Large intestine (tissue), 3 donors: ENCODE measurements around the gene AARS2. TPM values are rescaled to one million over a fixed set of nuclear protein-coding genes. Genes with fewer than 3 reads are reported as not detected.

Experiments
- DNase-seq, 2 donors: peaks; one replicate each; pipeline versions ENCODE4 v3.0.0 to v3.0.0-alpha.2; 2013
- H3K27ac ChIP-seq: one replicate; pipeline ENCODE4 v1.5.1; 2013; ENCODE audit warnings: low read length
- H3K27me3 ChIP-seq: 2 replicates; pipeline ENCODE4 v1.6.1; 2013; ENCODE audit warnings: low read length; ENCODE audit not compliant: control insufficient read depth, insufficient read depth
- H3K36me3 ChIP-seq: 2 replicates; pipeline ENCODE4 v1.6.1; 2013; ENCODE audit warnings: low read length; ENCODE audit not compliant: control insufficient read depth, insufficient read depth
- H3K4me1 ChIP-seq: one replicate; pipeline ENCODE4 v1.6.1; 2013; ENCODE audit warnings: low read length; ENCODE audit not compliant: control insufficient read depth, insufficient read depth
- H3K4me3 ChIP-seq: one replicate; pipeline ENCODE4 v1.5.1; 2013; ENCODE audit warnings: low read length
- H3K9me3 ChIP-seq: one replicate; pipeline ENCODE4 v1.6.1; 2013; ENCODE audit warnings: mild to moderate bottlenecking, low read depth, low read length, moderate library complexity; ENCODE audit not compliant: control insufficient read depth
- WGBS: methylation state at CpG from one replicate; pipeline ENCODE4 v1.1.5; 2013; ENCODE audit warnings: low lambda C conversion rate; ENCODE audit not compliant: insufficient coverage; 5-methylcytosine and 5-hydroxymethylcytosine counted together
- polyA plus RNA-seq: library from polyadenylated mRNA; unstranded; fragments of 120-200 nt; gene quantifications from one replicate; pipeline ENCODE4 v1.2.1, GENCODE V29; 2013

Gene AARS2
- polyA plus RNA-seq, 1 donor: 14.3 TPM

DNA sequence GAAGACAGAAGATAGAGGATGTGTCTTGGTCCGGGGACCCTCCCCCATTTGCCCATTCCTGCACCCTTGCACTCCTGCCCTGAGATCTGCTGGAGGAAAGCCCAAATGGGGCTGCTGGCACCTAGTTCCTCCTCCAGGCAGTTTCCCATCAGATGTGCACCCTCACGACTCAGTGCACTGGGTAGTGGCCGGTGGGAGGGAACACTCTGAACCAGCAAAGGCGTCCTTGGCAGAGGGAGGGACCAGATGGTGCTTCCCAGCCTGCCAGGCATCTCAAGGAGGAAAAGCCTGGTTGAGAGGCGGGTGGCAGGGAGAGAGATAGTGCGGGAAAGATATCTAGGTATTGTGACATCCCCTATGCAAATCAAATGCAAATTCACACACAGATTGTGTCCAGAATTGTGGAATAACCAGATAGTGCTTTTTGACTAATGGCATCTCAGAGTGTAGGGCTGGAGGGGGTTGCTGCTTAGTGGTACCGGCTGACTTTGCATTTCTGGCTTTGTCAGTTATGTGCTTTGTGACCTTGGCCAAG, 23.4 kb downstream of the AARS2 start:
- no peak for DNase-seq
- H3K27me3 ChIP-seq: peaks cover 54% of the 10 kb centered on the region
- no CpG with 5 or more reads among the region's 7 CpGs for WGBS
- H3K9me3 ChIP-seq: no peaks in the 10 kb centered on the region
- no peaks in the 10 kb centered on the region for H3K36me3 ChIP-seq
- H3K27ac ChIP-seq: no peak overlapping the region
- H3K4me1 ChIP-seq: no peaks in the 10 kb centered on the region
- no peak overlapping the region for H3K4me3 ChIP-seq

- no peak for DNase-seq
- Histone ChIP-seq H3K27me3 (peaks cover 53% of the 10 kb centered on the region), H3K36me3 (no peaks in the 10 kb centered on the region), H3K9me3 (no peaks in the 10 kb centered on the region), H3K4me1 (no peaks in the 10 kb centered on the region), H3K4me3 (no peak overlapping the region), H3K27ac (no peak overlapping the region)
- no CpG with 5 or more reads among the region's 2 CpGs for WGBS
Observed at GRCh38 chr6:44286747-44287146, 26.4 kb downstream of the AARS2 start.

- Histone ChIP-seq H3K27ac (no peak overlapping the region), H3K36me3 (no peaks in the 10 kb centered on the region), H3K9me3 (no peaks in the 10 kb centered on the region), H3K4me1 (no peaks in the 10 kb centered on the region), H3K27me3 (peaks cover 49% of the 10 kb centered on the region), H3K4me3 (no peak overlapping the region)
- WGBS: no CpG with 5 or more reads among the region's 12 CpGs
- DNase-seq: no peak
Observed at GRCh38 chr6:44286285-44286565, 26.9 kb downstream of the AARS2 start.

DNA sequence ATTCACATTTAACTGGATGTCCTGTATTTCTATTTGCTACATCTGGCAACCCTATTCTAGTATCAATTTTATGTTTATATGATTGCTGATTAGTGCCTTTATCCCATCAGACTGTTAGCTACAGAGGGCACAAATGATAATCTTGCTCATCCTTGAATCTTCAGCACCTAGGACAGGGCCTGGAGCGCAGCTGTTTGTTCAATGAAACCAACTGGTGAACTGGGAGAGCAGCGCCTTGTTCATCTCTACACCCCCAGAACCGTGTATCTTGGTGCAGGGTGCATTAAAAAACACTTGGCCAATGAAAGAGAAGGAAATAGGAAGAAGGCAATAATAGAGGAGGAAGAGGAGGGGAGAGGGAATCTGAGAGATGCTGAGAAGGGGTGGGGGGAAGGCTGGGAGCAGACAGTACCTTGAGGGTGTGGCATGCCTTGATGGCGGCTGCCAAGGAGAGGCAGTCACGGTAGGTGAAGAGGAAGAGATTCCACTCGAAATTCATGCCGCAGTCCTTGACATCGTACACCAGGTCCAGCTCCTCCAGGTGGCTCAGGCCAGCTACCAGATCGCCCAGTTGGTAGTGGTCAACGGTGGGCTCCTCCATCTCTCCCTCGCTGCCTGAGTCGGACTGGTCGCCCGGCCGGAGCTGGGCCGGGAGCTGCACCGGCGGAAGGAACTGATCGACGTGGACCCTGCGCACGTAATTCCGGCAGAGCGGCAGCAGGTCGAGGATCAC, 27.4 kb downstream of the AARS2 start:
- Histone ChIP-seq H3K4me3 (no peak overlapping the region), H3K27ac (no peak overlapping the region), H3K36me3 (no peaks in the 10 kb centered on the region), H3K9me3 (no peaks in the 10 kb centered on the region), H3K4me1 (no peaks in the 10 kb centered on the region), H3K27me3 (peaks cover 50% of the 10 kb centered on the region)
- DNase-seq: no peak
- WGBS: 0% methylated on average over 1 of the region's 25 CpGs

DNA sequence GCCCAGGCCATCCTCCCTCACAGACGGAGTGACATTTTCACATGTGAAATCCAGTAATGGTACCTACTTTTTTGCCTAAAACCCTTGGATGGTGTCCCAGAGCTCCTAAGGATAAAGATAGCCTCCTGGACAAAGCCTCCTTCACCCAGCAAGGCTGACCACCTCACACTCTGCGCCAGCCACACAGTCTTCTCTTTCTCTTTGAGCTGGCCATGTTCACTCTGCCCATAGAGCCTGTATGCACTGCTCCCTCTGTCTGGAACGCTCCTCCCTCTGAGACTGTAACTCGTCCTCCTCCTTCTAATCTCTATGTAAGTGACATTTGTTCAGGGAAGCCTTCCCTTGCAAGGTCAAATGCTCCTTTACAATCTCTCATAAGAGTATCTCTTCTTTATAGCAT, 28.3 kb downstream of the AARS2 start:
- H3K36me3 ChIP-seq: no peaks in the 10 kb centered on the region
- no CpG with 5 or more reads among the region's 4 CpGs for WGBS
- H3K27me3 ChIP-seq: peaks cover 46% of the 10 kb centered on the region

GRCh38 chr6:44284121-44284520, 29.0 kb downstream of the AARS2 start:
- no peaks in the 10 kb centered on the region for H3K9me3 ChIP-seq
- 83% methylated on average over 1 of the region's 2 CpGs for WGBS
- no peak overlapping the region for H3K27ac ChIP-seq
- no peaks in the 10 kb centered on the region for H3K4me1 ChIP-seq
- no peaks in the 10 kb centered on the region for H3K36me3 ChIP-seq
- H3K4me3 ChIP-seq: no peak overlapping the region
- DNase-seq: no peak
- H3K27me3 ChIP-seq: peaks cover 47% of the 10 kb centered on the region

More for the DNA sequence above, 28.3 kb downstream of the AARS2 start:
- no peak for DNase-seq
- Histone ChIP-seq H3K27ac (no peak overlapping the region), H3K4me1 (no peaks in the 10 kb centered on the region), H3K4me3 (no peak overlapping the region), H3K9me3 (no peaks in the 10 kb centered on the region)

- Histone ChIP-seq H3K4me1 (peaks cover 5% of the 10 kb centered on the region), H3K4me3 (no peak overlapping the region), H3K9me3 (peaks cover 9% of the 10 kb centered on the region), H3K27ac (no peak overlapping the region), H3K27me3 (peaks cover 77% of the 10 kb centered on the region), H3K36me3 (no peaks in the 10 kb centered on the region)
- WGBS: no CpG with 5 or more reads among the region's 9 CpGs
- DNase-seq: no peak
Observed at GRCh38 chr6:44278774-44279697, 34.1 kb downstream of the AARS2 start.

- Histone ChIP-seq H3K27ac (no peak overlapping the region), H3K4me1 (peaks cover 5% of the 10 kb centered on the region), H3K27me3 (peaks cover 80% of the 10 kb centered on the region), H3K36me3 (no peaks in the 10 kb centered on the region), H3K9me3 (peaks cover 9% of the 10 kb centered on the region), H3K4me3 (no peak overlapping the region)
- DNase-seq: no peak
- no CpG with 5 or more reads among the region's 3 CpGs for WGBS
Observed at GRCh38 chr6:44278315-44278714, 34.8 kb downstream of the AARS2 start.

DNA sequence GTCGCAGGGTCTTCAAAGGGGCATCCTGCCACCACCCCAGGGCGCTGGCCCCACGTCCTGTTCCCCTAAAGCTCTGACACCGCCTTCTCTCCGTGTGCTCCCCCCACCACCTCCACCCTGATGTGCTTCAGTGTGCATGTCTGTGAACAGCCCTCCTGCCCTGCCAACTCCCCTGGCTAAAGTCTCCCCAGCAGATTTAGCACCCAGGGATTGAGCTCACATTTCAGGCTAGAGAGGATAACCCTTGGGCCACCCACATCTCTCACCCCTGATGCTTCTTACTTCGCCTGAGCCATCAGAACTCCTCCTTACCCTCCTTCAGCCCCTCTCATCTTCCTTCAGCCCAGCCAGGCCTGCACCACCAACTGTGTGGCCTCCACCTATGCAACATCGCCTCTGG, 35.4 kb downstream of the AARS2 start:
- Histone ChIP-seq H3K4me1 (peaks cover 5% of the 10 kb centered on the region), H3K27me3 (peaks cover 83% of the 10 kb centered on the region), H3K36me3 (no peaks in the 10 kb centered on the region), H3K4me3 (no peak overlapping the region), H3K27ac (no peak overlapping the region), H3K9me3 (peaks cover 9% of the 10 kb centered on the region)
- no CpG with 5 or more reads among the region's 7 CpGs for WGBS
- no peak for DNase-seq

DNA sequence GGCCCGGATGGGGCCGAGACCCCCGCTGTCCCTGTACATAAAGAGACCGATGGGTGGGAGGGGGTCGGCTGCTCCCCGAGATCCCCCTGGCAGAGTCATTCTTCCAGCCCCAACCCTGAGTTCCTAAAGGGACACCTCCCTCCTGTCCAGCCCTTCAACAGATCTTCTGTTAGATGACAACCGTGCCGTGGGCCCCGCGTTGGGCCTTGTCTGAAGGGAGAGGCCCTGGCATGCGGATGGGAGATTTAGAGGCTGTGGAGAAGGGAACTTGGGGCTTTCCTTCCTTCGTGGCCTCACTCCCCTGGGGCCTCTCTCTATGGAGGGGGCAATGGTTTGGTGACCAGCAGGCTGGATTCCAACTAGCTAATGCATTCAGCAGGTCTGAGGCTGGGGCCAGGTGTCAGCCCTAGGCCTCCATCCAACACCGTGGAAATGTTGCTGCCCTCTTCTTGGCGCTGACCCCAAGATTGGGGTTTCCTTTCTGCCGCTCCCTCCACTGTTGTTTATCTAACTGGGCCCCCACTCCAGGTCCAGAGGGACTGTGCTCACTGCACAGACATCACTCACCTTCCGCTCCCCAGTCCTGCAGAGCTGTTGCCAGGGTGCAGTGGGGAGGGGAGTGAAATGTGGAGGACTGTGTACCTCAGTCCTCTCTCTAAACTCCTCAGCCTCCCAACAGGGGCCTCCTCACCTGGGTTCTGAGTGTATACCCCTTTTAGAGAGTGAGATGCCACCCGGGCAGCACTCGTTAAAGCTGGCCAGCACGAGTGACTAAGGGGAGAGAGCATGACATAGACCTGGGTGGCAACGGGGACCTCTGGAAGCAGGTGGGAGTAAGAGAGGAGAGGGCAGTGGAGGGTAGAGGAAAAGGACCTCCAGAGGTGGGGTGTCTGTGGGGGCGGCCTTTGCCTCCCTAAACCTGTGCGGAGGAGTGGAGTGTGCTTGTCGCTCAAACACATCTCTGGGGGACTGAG, 36.2 kb downstream of the AARS2 start:
- Histone ChIP-seq H3K36me3 (no peaks in the 10 kb centered on the region), H3K9me3 (peaks cover 9% of the 10 kb centered on the region), H3K27me3 (peaks cover 85% of the 10 kb centered on the region), H3K4me1 (peaks cover 5% of the 10 kb centered on the region), H3K4me3 (no peak overlapping the region), H3K27ac (no peak overlapping the region)
- no peak for DNase-seq
- whole genome bisulfite sequencing: no CpG with 5 or more reads among the region's 23 CpGs
